ENCODE measurements around the gene ADD3. TPM values are rescaled to one million over a fixed set of nuclear protein-coding genes. Genes with fewer than 3 reads are reported as not detected.

Gene ADD3
- total RNA-seq, 3 donors from 2014 or later = 109 to 165 (median 141) TPM

GRCh38 chr10:110022716-110023504, 15.1 kb downstream of the ADD3 start:
- H3K9me3 ChIP-seq = no peaks in the 10 kb centered on the region
- H3K36me3 ChIP-seq (ENCODE audit: low read depth) = no peaks in the 10 kb centered on the region
- TF ChIP-seq, protein P1, sequence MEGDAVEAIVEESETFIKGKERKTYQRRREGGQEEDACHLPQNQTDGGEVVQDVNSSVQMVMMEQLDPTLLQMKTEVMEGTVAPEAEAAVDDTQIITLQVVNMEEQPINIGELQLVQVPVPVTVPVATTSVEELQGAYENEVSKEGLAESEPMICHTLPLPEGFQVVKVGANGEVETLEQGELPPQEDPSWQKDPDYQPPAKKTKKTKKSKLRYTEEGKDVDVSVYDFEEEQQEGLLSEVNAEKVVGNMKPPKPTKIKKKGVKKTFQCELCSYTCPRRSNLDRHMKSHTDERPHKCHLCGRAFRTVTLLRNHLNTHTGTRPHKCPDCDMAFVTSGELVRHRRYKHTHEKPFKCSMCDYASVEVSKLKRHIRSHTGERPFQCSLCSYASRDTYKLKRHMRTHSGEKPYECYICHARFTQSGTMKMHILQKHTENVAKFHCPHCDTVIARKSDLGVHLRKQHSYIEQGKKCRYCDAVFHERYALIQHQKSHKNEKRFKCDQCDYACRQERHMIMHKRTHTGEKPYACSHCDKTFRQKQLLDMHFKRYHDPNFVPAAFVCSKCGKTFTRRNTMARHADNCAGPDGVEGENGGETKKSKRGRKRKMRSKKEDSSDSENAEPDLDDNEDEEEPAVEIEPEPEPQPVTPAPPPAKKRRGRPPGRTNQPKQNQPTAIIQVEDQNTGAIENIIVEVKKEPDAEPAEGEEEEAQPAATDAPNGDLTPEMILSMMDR (IDR thresholded peaks at IDR 0.05) = no peak
- DNase-seq (no peak), ATAC-seq (peak; percentile 38)
- H3K4me3 ChIP-seq = no peak overlapping the region
- H3K4me1 ChIP-seq (ENCODE audit: low read depth) = no peaks in the 10 kb centered on the region
- intact Hi-C loops (cut with DNase I, micrococcal nuclease) = no loop called here

GRCh38 chr10:110023785-110024465, 16.1 kb downstream of the ADD3 start:
- no peak for ATAC-seq
- TF ChIP-seq, protein P1 (IDR thresholded peaks at IDR 0.05) = no peak
- no peak for DNase-seq
- no peaks in the 10 kb centered on the region for H3K9me3 ChIP-seq
- intact Hi-C loops (cut with DNase I, micrococcal nuclease) = no loop called here
- H3K4me1 ChIP-seq (ENCODE audit: low read depth) = no peaks in the 10 kb centered on the region
- no peak overlapping the region for H3K4me3 ChIP-seq
- H3K36me3 ChIP-seq (ENCODE audit: low read depth) = no peaks in the 10 kb centered on the region

DNA sequence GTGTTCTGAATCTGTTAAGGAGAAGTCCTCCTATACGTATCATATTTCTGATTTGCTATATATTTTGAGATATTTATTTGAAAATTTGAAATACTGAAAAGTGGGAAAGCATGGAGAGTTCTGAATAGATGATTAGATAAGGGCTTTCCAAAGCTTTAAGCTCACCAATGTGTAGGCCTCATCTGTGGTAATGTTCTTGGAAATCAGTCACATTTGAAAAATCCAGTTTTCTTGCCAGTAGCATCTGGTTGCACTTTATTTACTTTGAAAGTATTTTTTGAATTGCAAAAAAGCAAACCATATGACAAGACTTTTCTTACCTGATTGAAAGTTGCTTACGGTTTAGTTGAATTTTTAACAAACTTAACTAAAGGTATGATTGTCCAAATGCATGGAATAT, 21.7 kb downstream of the ADD3 start:
- TF ChIP-seq, protein P1 (IDR thresholded peaks at IDR 0.05) = no peak
- Histone ChIP-seq H3K4me1 (ENCODE audit: low read depth) (no peaks in the 10 kb centered on the region), H3K36me3 (ENCODE audit: low read depth) (no peaks in the 10 kb centered on the region), H3K9me3 (no peaks in the 10 kb centered on the region), H3K4me3 (no peak overlapping the region)
- ATAC-seq (no peak), DNase-seq (no peak)
- intact Hi-C loops (cut with DNase I, micrococcal nuclease) = no loop called here

- Histone ChIP-seq H3K4me3 (no peak overlapping the region), H3K36me3 (ENCODE audit: low read depth) (no peaks in the 10 kb centered on the region), H3K4me1 (ENCODE audit: low read depth) (peaks cover 15% of the 10 kb centered on the region), H3K9me3 (no peaks in the 10 kb centered on the region)
- TF ChIP-seq, protein P1 (IDR thresholded peaks at IDR 0.05) = no peak
- DNase-seq = no peak
- no peak for ATAC-seq
- intact Hi-C loops (cut with DNase I, micrococcal nuclease) = no loop called here
Measured at GRCh38 chr10:110032801-110033700, 25.3 kb downstream of the ADD3 start.

GRCh38 chr10:110033701-110034235, 26.0 kb downstream of the ADD3 start:
- no peak for ATAC-seq
- Histone ChIP-seq H3K4me3 (no peak overlapping the region), H3K4me1 (ENCODE audit: low read depth) (peaks cover 15% of the 10 kb centered on the region), H3K36me3 (ENCODE audit: low read depth) (no peaks in the 10 kb centered on the region), H3K9me3 (no peaks in the 10 kb centered on the region)
- intact Hi-C loops (cut with DNase I, micrococcal nuclease) = no loop called here
- no peak for DNase-seq
- TF ChIP-seq, protein P1 (IDR thresholded peaks at IDR 0.05) = no peak
